HepG2 (cell line): ENCODE data around the gene PPAT. TPM values are rescaled to one million over a fixed set of nuclear protein-coding genes. Genes with fewer than 3 reads are reported as not detected.
A peak's percentile ranks its signal among the peaks of the same experiment; 100 is the strongest.

Source experiments
- CHD2 ChIP-seq: IDR thresholded peaks from 2 replicates; pipeline ENCODE4 v1.6.1; 2011; ENCODE audit warnings: low read depth, low read length, improper control_type of control experiment
- GABPA ChIP-seq, 2 experiments: IDR thresholded peaks; 2 replicates each; pipeline ENCODE4 v1.6.1; 2011 to 2016; ENCODE audit warnings: low read depth in 2 of 2, low read length in 1 of 2, missing biosample characterization in 1 of 2, missing genetic modification characterization in 1 of 2
- GZF1 ChIP-seq: sonication (generic); formaldehyde crosslinking; IDR thresholded peaks from 2 replicates; pipeline ENCODE4 v1.5.1; 2020; ENCODE audit warnings: mild to moderate bottlenecking, missing genetic modification reagents
- HNRNPK ChIP-seq: fragments of 200-400 bp; formaldehyde crosslinking; IDR thresholded peaks from 2 replicates; pipeline ENCODE4 v1.6.1; 2018; ENCODE audit warnings: low read length, low read depth, moderate library complexity, mild to moderate bottlenecking; ENCODE audit not compliant: poor library complexity, severe bottlenecking
- HOXA5 ChIP-seq: sonication (generic); formaldehyde crosslinking; IDR thresholded peaks from 2 replicates; pipeline ENCODE4 v1.4.0; 2020; ENCODE audit warnings: missing genetic modification reagents
- IRF2 ChIP-seq: IDR thresholded peaks from 2 replicates; pipeline ENCODE4 v1.6.1; 2018; ENCODE audit warnings: missing genetic modification reagents, missing compliant biosample characterization
- MIER3 ChIP-seq: IDR thresholded peaks from 2 replicates; pipeline ENCODE4 v1.6.1; 2016; ENCODE audit warnings: missing compliant biosample characterization, borderline replicate concordance
- MXI1 ChIP-seq: IDR thresholded peaks from 3 replicates; pipeline ENCODE4 v1.6.1; 2012; ENCODE audit warnings: low read depth, low read length, inconsistent platforms, borderline replicate concordance
- NAIF1 ChIP-seq: sonication (generic); formaldehyde crosslinking; IDR thresholded peaks from 2 replicates; pipeline ENCODE4 v1.5.0; 2020; ENCODE audit warnings: mild to moderate bottlenecking, missing genetic modification reagents, borderline replicate concordance
- PHF5A ChIP-seq: IDR thresholded peaks from one replicate; pipeline ENCODE4 v1.6.1; 2018; ENCODE audit warnings: low read depth, missing genetic modification reagents; ENCODE audit not compliant: unreplicated experiment
- REPIN1 ChIP-seq: sonication (generic); formaldehyde crosslinking; IDR thresholded peaks from 2 replicates; pipeline ENCODE4 v1.8.0; 2022; ENCODE audit warnings: missing genetic modification reagents, low read depth, mild to moderate bottlenecking, borderline replicate concordance
- RNF2 ChIP-seq: fragments of 450-650 bp; conservative IDR thresholded peaks from 2 replicates; pipeline ENCODE4 v1.6.1; 2016; ENCODE audit warnings: low read depth
- TOE1 ChIP-seq: sonication (generic); formaldehyde crosslinking; IDR thresholded peaks from 2 replicates; pipeline ENCODE4 v1.4.0; 2020; ENCODE audit warnings: mild to moderate bottlenecking, missing genetic modification reagents
- ZNF121 ChIP-seq: sonication (generic); formaldehyde crosslinking; IDR thresholded peaks from 2 replicates; pipeline ENCODE4 v1.5.0; 2020; ENCODE audit warnings: mild to moderate bottlenecking, missing genetic modification reagents
- ZNF124 ChIP-seq: sonication (generic); formaldehyde crosslinking; IDR thresholded peaks from 2 replicates; pipeline ENCODE4 v1.4.0; 2020; ENCODE audit warnings: missing genetic modification reagents
- ZNF264 ChIP-seq: sonication (generic); formaldehyde crosslinking; IDR thresholded peaks from 2 replicates; pipeline ENCODE4 v1.4.0; 2020; ENCODE audit warnings: missing genetic modification reagents
- ZNF781 ChIP-seq: sonication (generic); formaldehyde crosslinking; IDR thresholded peaks from 2 replicates; pipeline ENCODE4 v1.5.1; 2020; ENCODE audit warnings: borderline replicate concordance, mild to moderate bottlenecking, missing genetic modification reagents; ENCODE audit errors: not compliant biosample characterization
- polyA plus RNA-seq, 8 experiments: library from polyadenylated mRNA; depleted of rRNA in 3 of 8; stranded (reverse) in 7 of 8; unstranded in 1 of 8; fragments of >200 nt; fragmentation: Illumina TruSeq in 4 of 8; extraction: Trizol in 4 of 8; gene quantifications; 2 replicates each; pipeline versions ENCODE4 v1.2.1 to v1.2.3, GENCODE V29; 2011 to 2016; ENCODE audit warnings: low read depth in 4 of 8, missing spikeins in 1 of 8, mixed read lengths in 1 of 8; ENCODE audit not compliant: insufficient read depth in 1 of 8
- total RNA-seq, 5 experiments: library from RNA; depleted of rRNA; stranded (reverse); fragments of >200 nt; fragmentation: Illumina TruSeq; extraction: Trizol; gene quantifications; 2 replicates each; pipeline ENCODE4 v1.2.3, GENCODE V29; 2016; ENCODE audit warnings: low read depth in 1 of 5
- TF ChIP-seq, protein P1 (sequence below): sonication (generic); formaldehyde crosslinking; IDR thresholded peaks from 2 replicates; pipeline ENCODE4 v1.9.0; 2022; ENCODE audit warnings: low read depth, missing genetic modification reagents
- TF ChIP-seq, protein P2 (sequence below): sonication (generic); formaldehyde crosslinking; IDR thresholded peaks from 2 replicates; pipeline ENCODE4 v1.4.0; 2020; ENCODE audit warnings: missing genetic modification reagents
- TF ChIP-seq, protein P3 (sequence below): IDR thresholded peaks from 2 replicates; pipeline ENCODE4 v1.6.1; 2016; ENCODE audit warnings: missing biosample characterization, missing genetic modification reagents, low read depth
- TF ChIP-seq, protein P4 (sequence below), 2 experiments: sonication (generic) in 1 of 2; formaldehyde crosslinking in 1 of 2; IDR thresholded peaks; 2 replicates each; pipeline versions ENCODE4 v1.4.0 to v1.6.1; 2018 to 2020; ENCODE audit warnings: missing genetic modification reagents in 2 of 2, borderline replicate concordance in 1 of 2, low read depth in 1 of 2, mild to moderate bottlenecking in 1 of 2, missing biosample characterization in 1 of 2

PPAT gene
- total and polyA plus RNA-seq, 2 of the 13 experiments (the other 11 are each of a cell fraction or from before 2014, with no cell fraction given) = 16.9 to 62.6 TPM

DNA sequence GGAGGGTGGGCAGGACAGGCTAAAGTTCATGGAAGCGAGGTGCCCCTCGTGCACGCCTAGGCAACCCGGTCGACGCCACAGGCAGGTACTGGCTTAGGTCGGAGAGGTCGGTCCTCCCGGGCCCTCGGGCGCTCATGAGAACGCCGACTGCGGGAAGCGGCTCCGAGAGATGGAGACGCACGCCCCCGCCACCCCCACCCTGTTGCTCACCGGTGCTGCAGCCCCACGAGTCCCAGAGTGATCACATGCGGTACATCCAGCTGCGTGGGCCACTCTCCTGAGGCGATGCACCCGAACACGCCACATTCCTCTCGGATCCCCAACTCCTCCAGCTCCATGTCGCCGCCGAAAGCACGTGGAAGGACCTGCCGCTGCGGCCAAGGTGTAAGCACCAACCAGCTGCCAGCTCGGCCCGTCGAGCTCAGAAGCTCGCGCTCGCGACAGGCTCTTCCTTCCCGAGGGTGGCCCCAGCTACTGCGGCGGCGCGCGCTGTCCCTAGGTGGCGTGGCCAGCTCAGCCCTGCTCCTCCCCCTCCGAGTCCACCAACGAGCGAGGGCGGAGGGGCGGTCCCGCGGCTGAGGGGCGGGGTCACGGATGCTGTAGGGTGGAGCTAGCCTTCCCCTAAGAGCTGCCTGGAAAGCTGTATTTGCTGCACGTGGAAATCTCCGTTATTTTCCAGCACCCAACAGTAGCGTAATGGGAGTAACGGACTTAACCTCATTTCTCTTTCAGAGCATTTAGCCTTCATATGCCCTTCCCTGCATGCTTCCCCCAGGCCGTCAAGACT is at the start of gene PPAT (continued):
- no peak; the same call in 1 of the 2 replicates for TF ChIP-seq TOE1
- peak; percentile 21; the same call in 1 of the 2 replicates for TF ChIP-seq HOXA5 (CRISPR knock-in tag)
- TF ChIP-seq NAIF1 (CRISPR knock-in tag) = peak; percentile 90
- peak; percentile 31 for TF ChIP-seq HNRNPK
- TF ChIP-seq, protein P1, sequence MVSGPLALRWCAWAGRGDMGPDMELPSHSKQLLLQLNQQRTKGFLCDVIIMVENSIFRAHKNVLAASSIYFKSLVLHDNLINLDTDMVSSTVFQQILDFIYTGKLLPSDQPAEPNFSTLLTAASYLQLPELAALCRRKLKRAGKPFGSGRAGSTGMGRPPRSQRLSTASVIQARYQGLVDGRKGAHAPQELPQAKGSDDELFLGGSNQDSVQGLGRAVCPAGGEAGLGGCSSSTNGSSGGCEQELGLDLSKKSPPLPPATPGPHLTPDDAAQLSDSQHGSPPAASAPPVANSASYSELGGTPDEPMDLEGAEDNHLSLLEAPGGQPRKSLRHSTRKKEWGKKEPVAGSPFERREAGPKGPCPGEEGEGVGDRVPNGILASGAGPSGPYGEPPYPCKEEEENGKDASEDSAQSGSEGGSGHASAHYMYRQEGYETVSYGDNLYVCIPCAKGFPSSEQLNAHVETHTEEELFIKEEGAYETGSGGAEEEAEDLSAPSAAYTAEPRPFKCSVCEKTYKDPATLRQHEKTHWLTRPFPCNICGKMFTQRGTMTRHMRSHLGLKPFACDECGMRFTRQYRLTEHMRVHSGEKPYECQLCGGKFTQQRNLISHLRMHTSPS = peak; percentile 36; the same call in 1 of the 2 replicates
- TF ChIP-seq GABPA (IDR thresholded peaks at IDR 0.05; ENCODE audit: low read depth, low read length) = no peak
- no peak for TF ChIP-seq GABPA (CRISPR knock-in tag; IDR thresholded peaks at IDR 0.05; ENCODE audit: low read depth)
- peak; percentile 85 for TF ChIP-seq GZF1 (CRISPR knock-in tag)
- TF ChIP-seq ZNF121 (CRISPR knock-in tag) = peak; percentile 69
- no peak for TF ChIP-seq ZNF264
- TF ChIP-seq MXI1 = peak; percentile 98
- TF ChIP-seq IRF2 (CRISPR knock-in tag) = peak; percentile 36; the same call in 1 of the 2 replicates
- TF ChIP-seq PHF5A (CRISPR knock-in tag) = no peak
- TF ChIP-seq ZNF124 (CRISPR knock-in tag) = no peak
- TF ChIP-seq, protein P2, sequence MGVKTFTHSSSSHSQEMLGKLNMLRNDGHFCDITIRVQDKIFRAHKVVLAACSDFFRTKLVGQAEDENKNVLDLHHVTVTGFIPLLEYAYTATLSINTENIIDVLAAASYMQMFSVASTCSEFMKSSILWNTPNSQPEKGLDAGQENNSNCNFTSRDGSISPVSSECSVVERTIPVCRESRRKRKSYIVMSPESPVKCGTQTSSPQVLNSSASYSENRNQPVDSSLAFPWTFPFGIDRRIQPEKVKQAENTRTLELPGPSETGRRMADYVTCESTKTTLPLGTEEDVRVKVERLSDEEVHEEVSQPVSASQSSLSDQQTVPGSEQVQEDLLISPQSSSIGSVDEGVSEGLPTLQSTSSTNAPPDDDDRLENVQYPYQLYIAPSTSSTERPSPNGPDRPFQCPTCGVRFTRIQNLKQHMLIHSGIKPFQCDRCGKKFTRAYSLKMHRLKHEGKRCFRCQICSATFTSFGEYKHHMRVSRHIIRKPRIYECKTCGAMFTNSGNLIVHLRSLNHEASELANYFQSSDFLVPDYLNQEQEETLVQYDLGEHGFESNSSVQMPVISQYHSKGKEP (CRISPR knock-in tag) = 0 out of 2 replicates have a peak, but pooled peaks have one; percentile 40
- TF ChIP-seq, protein P3, sequence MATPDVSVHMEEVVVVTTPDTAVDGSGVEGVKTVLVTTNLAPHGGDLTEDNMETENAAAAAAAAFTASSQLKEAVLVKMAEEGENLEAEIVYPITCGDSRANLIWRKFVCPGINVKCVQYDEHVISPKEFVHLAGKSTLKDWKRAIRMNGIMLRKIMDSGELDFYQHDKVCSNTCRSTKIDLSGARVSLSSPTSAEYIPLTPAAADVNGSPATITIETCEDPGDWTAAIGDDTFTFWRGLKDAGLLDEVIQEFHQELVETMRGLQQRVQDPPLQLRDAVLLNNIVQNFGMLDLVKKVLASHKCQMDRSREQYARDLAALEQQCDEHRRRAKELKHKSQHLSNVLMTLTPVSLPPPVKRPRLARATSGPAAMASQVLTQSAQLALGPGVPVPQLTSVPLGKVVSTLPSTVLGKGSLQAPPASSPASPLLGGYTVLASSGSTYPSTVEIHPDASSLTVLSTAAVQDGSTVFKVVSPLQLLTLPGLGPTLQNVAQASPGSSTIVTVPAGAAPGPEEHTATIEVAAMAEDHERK (CRISPR knock-in tag) = 0 out of 2 replicates have a peak, but pooled peaks have one; percentile 7
- peak; percentile 96 for TF ChIP-seq RNF2
- TF ChIP-seq, protein P4, sequence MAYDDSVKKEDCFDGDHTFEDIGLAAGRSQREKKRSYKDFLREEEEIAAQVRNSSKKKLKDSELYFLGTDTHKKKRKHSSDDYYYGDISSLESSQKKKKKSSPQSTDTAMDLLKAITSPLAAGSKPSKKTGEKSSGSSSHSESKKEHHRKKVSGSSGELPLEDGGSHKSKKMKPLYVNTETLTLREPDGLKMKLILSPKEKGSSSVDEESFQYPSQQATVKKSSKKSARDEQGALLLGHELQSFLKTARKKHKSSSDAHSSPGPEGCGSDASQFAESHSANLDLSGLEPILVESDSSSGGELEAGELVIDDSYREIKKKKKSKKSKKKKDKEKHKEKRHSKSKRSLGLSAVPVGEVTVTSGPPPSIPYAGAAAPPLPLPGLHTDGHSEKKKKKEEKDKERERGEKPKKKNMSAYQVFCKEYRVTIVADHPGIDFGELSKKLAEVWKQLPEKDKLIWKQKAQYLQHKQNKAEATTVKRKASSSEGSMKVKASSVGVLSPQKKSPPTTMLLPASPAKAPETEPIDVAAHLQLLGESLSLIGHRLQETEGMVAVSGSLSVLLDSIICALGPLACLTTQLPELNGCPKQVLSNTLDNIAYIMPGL (CRISPR knock-in tag; IDR thresholded peaks at IDR 0.05; ENCODE audit: borderline replicate concordance in 1 of 2, low read depth in 1 of 2) = peak; percentile 60 to 73; a peak in 3 of 4 replicates
- TF ChIP-seq ZNF781 (CRISPR knock-in tag) = peak; percentile 69
- TF ChIP-seq CHD2 = peak; percentile 85
- peak; percentile 33 for TF ChIP-seq MIER3 (CRISPR knock-in tag)
- peak; percentile 87 for TF ChIP-seq REPIN1
